Measurements from ENCODE around the gene ARIH1. TPM values are rescaled to one million over a fixed set of nuclear protein-coding genes. Genes with fewer than 3 reads are reported as not detected.

Gene ARIH1
- total and polyA plus RNA-seq, 2 donors (not counting 3 experiments of a cell fraction or from before 2014, with no cell fraction given), result 25.1 to 144 TPM

DNA sequence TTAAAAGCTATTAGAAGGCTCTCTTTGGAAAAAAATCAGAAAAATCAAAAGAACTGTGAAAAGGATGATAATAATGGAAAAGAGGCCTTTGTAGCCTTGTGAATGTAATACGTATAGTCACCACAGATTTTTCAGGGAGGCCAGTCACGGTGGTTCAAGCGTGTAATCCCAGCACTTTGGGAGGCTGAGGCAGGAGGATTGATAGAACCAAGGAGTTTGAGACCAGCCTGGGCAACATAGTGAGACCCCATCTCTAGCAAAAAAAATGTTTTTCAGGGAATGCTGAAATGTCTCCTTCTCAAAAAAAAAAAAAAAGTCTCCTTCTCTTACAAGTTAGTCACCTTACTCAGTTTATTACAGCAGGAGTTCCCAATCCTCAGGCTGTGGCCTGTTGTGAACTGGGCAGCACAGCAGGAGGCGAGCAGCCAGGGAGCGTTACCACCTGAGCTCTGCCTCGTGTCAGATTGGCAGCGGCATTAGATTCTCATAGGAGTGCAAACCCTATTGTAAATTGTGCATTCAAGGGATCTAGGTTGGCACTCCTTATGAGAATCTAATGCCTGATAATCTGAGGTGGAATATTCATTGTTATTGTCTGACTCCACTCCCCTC lies 15.9 kb downstream of the ARIH1 start:
- Histone ChIP-seq H3K27me3 (ENCODE audit: control insufficient read depth in 2 of 2, insufficient read depth in 2 of 2, low read length in 2 of 2) (no peaks in the 10 kb centered on the region), H3K9me3 (replicated peaks; ENCODE audit: control insufficient read depth, insufficient read depth, low read length) (no peaks in the 10 kb centered on the region), H3K4me1 (ENCODE audit: control insufficient read depth, extremely low read depth, insufficient read depth, low read length) (peaks cover 7% of the 10 kb centered on the region), H3K4me3 (replicated peaks in 1 of 3; ENCODE audit: insufficient read depth in 1 of 3, low read depth in 1 of 3, low read length in 3 of 3) (no peak overlapping the region), H3K9me1 (replicated peaks; ENCODE audit: control insufficient read depth, extremely low read depth, insufficient read depth, low read length) (no peaks in the 10 kb centered on the region), H3K9ac (replicated peaks; ENCODE audit: extremely low read depth, insufficient read depth, low read length) (no peak overlapping the region), H3K79me2 (ENCODE audit: control insufficient read depth, insufficient read depth, low read length) (peaks cover 100% of the 10 kb centered on the region), H4K20me1 (replicated peaks; ENCODE audit: control insufficient read depth, extremely low read depth, insufficient read depth, low read length) (peaks cover 54% of the 10 kb centered on the region), H3K36me3 (ENCODE audit: control insufficient read depth in 2 of 2, extremely low read depth in 1 of 2, insufficient read depth in 2 of 2, low read length in 2 of 2) (no peaks in the 10 kb centered on the region), H3K4me2 (ENCODE audit: insufficient read depth, low read length) (no peak overlapping the region), H3K27ac (ENCODE audit: insufficient read depth, low read depth, low read length) (no peak overlapping the region), H2AFZ (ENCODE audit: low read depth, low read length) (no peak overlapping the region)
- intact Hi-C loops (cut with micrococcal nuclease) (no loop called here), dilution Hi-C loops (cut with MboI; ENCODE audit: extremely low pct_ligation_motif_present, low sequenced_read_pairs) (no loop called here)
- no peak for FAIRE-seq
- DNase-seq (ENCODE audit: low read depth, low spot score), result no peak
- TF ChIP-seq EZH2 (IDR thresholded peaks at IDR 0.05; ENCODE audit: borderline replicate concordance, low read depth, low read length, severe bottlenecking) (no peak), MYC (IDR thresholded peaks at IDR 0.05; ENCODE audit: low read depth, low read length) (no peak), POLR2A (IDR thresholded peaks at IDR 0.05; ENCODE audit: low read depth, low read length) (no peak), JUN (IDR thresholded peaks at IDR 0.05; ENCODE audit: borderline replicate concordance, insufficient read depth, insufficient read length, low read depth) (no peak), FOS (IDR thresholded peaks at IDR 0.05; ENCODE audit: borderline replicate concordance, insufficient read depth, low read length) (no peak), POLR2AphosphoS5 (IDR thresholded peaks at IDR 0.05; ENCODE audit: insufficient read depth, low read depth, low read length) (no peak), GATA2 (IDR thresholded peaks at IDR 0.05; ENCODE audit: insufficient read depth, insufficient read length, low read depth, low read length) (no peak)
- TF ChIP-seq, protein P1, sequence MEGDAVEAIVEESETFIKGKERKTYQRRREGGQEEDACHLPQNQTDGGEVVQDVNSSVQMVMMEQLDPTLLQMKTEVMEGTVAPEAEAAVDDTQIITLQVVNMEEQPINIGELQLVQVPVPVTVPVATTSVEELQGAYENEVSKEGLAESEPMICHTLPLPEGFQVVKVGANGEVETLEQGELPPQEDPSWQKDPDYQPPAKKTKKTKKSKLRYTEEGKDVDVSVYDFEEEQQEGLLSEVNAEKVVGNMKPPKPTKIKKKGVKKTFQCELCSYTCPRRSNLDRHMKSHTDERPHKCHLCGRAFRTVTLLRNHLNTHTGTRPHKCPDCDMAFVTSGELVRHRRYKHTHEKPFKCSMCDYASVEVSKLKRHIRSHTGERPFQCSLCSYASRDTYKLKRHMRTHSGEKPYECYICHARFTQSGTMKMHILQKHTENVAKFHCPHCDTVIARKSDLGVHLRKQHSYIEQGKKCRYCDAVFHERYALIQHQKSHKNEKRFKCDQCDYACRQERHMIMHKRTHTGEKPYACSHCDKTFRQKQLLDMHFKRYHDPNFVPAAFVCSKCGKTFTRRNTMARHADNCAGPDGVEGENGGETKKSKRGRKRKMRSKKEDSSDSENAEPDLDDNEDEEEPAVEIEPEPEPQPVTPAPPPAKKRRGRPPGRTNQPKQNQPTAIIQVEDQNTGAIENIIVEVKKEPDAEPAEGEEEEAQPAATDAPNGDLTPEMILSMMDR (IDR thresholded peaks at IDR 0.05; ENCODE audit: extremely low read depth in 1 of 2, insufficient read depth in 1 of 2, low read depth in 1 of 2, low read length in 2 of 2), result no peak
- TF ChIP-seq, protein P2, sequence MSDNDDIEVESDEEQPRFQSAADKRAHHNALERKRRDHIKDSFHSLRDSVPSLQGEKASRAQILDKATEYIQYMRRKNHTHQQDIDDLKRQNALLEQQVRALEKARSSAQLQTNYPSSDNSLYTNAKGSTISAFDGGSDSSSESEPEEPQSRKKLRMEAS (IDR thresholded peaks at IDR 0.05; ENCODE audit: insufficient read depth, insufficient read length), result no peak
- BruUV-seq (replicated peaks), result no TSS peak
- CTCF ChIA-PET, result interaction anchor here (1.0 kb wide), 1 partner anchor 17 kb away, joined by 3 read pairs; no protein-coding TSS in a partner anchor
- POLR2A ChIA-PET, result no interaction called here

All from endothelial cell of umbilical vein (primary cell).